Measurements from ENCODE around the gene YEATS4. TPM values are rescaled to one million over a fixed set of nuclear protein-coding genes. Genes with fewer than 3 reads are reported as not detected.

Gene YEATS4
- total RNA-seq, 1 donor: 10.8 TPM

- DNase-seq (ENCODE audit: low read depth): peak; percentile 85
- peak; percentile 68 for TF ChIP-seq CTCF (IDR thresholded peaks at IDR 0.05; ENCODE audit: insufficient read depth, low read depth, low read length)
These were observed 28.8 kb downstream of the YEATS4 start for GRCh38 chr12:69388371-69388770.

GRCh38 chr12:69389831-69390230, 30.3 kb downstream of the YEATS4 start:
- peak; percentile 91 for DNase-seq (ENCODE audit: low read depth)
- H3K4me3 ChIP-seq (ENCODE audit: low read depth, low read length): no peak overlapping the region
- no peak for TF ChIP-seq CTCF (IDR thresholded peaks at IDR 0.05; ENCODE audit: insufficient read depth, low read depth, low read length)

More at GRCh38 chr12:69388371-69388770, 28.8 kb downstream of the YEATS4 start:
- H3K4me3 ChIP-seq (ENCODE audit: low read depth, low read length): no peak overlapping the region

- H3K4me3 ChIP-seq (ENCODE audit: low read depth, low read length): no peak overlapping the region
- no peak for DNase-seq (ENCODE audit: low read depth)
- no peak for TF ChIP-seq CTCF (IDR thresholded peaks at IDR 0.05; ENCODE audit: insufficient read depth, low read depth, low read length)
These were observed 32.8 kb downstream of the YEATS4 start for GRCh38 chr12:69392179-69392928.

GRCh38 chr12:69396041-69396440, 36.5 kb downstream of the YEATS4 start:
- no peak for DNase-seq (ENCODE audit: low read depth)
- TF ChIP-seq CTCF (IDR thresholded peaks at IDR 0.05; ENCODE audit: insufficient read depth, low read depth, low read length): no peak

GRCh38 chr12:69396963-69397362, 37.4 kb downstream of the YEATS4 start:
- no peak for DNase-seq (ENCODE audit: low read depth)
- no peak for TF ChIP-seq CTCF (IDR thresholded peaks at IDR 0.05; ENCODE audit: insufficient read depth, low read depth, low read length)
- no peak overlapping the region for H3K4me3 ChIP-seq (ENCODE audit: low read depth, low read length)

More at GRCh38 chr12:69396041-69396440, 36.5 kb downstream of the YEATS4 start:
- H3K4me3 ChIP-seq (ENCODE audit: low read depth, low read length): no peak overlapping the region

GRCh38 chr12:69397978-69398377, 38.4 kb downstream of the YEATS4 start:
- TF ChIP-seq CTCF (IDR thresholded peaks at IDR 0.05; ENCODE audit: insufficient read depth, low read depth, low read length): no peak
- DNase-seq (ENCODE audit: low read depth): peak; percentile 59
- no peak overlapping the region for H3K4me3 ChIP-seq (ENCODE audit: low read depth, low read length)
